C4-2B (cell line): ENCODE data around the gene STARD10.

Source experiments
- ZFX ChIP-seq: fragments of 450-650 bp; IDR thresholded peaks from 2 replicates; pipeline ENCODE4 v1.6.1; 2017
- TF ChIP-seq, protein P1 (sequence below): fragments of 450-650 bp; conservative IDR thresholded peaks from 2 replicates; pipeline ENCODE4 v1.5.1; 2017; ENCODE audit warnings: mild to moderate bottlenecking

DNA sequence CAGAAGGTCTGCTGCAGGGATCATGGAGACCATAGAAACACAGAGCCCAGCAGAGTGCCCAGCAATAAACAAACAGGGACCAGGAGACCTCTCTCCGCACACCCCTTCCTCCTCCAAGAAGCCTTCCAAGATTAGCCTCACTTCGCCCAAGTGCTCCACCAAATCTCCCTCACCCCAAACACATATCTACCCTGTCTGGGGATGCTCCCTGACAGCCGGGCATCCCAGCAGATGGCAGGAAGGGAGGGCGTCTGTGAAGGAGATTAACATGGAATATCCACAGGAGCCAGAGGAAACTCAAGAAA, 68.2 kb downstream of the STARD10 start:
- TF ChIP-seq, protein P1, sequence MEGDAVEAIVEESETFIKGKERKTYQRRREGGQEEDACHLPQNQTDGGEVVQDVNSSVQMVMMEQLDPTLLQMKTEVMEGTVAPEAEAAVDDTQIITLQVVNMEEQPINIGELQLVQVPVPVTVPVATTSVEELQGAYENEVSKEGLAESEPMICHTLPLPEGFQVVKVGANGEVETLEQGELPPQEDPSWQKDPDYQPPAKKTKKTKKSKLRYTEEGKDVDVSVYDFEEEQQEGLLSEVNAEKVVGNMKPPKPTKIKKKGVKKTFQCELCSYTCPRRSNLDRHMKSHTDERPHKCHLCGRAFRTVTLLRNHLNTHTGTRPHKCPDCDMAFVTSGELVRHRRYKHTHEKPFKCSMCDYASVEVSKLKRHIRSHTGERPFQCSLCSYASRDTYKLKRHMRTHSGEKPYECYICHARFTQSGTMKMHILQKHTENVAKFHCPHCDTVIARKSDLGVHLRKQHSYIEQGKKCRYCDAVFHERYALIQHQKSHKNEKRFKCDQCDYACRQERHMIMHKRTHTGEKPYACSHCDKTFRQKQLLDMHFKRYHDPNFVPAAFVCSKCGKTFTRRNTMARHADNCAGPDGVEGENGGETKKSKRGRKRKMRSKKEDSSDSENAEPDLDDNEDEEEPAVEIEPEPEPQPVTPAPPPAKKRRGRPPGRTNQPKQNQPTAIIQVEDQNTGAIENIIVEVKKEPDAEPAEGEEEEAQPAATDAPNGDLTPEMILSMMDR, result no peak
- TF ChIP-seq ZFX, result no peak
